HG03520 (cell line): ENCODE results near the gene LRTM2.

Experiments
- ATAC-seq: cut with Tn5 transposase; IDR thresholded peaks from one replicate; pipeline ENCODE4 v1.9.1; 2021; ENCODE audit warnings: mild to moderate bottlenecking, moderate library complexity; ENCODE audit not compliant: unreplicated experiment

LRTM2 gene

DNA sequence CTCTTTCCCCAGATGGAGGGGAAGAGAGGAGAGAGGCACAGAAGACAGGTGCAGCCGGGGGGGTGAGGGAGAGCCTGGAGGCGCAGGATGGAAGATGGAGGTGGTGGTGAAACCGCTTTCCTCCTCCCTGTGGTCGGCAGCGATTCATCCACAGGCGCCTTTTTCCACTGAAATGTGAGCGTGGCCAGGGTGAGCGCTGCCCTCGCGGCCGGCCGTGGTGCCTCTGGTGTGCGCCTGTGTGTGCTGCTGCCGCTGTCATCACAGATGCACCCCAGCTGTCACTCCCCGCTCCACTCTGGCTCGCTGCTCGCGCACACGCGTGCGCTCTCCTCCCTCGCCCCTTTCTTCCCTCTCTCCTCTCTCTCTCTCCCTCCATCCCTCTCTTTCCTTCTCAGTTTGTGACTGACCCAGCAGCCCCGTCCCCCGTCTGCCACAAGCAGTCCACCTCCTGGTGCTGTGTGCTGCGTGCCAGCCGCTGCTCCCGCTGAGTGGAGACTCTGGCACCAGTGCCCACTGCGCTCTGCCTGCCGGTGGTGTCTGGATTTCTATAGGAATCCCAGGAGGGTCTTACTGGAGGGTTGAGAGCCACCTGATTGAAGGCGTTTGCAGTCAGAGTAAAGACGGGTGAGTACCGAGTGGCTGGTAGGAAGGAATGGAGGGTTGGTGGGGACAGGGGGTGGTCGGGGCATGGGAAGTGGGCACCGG lies at the start of gene LRTM2:
LRTM2 (plus strand) TSS at position 375 of the 705 bp plus-strand sequence. CDS start 7,584 bp downstream, outside the sequence.
- ATAC-seq = no peak

DNA sequence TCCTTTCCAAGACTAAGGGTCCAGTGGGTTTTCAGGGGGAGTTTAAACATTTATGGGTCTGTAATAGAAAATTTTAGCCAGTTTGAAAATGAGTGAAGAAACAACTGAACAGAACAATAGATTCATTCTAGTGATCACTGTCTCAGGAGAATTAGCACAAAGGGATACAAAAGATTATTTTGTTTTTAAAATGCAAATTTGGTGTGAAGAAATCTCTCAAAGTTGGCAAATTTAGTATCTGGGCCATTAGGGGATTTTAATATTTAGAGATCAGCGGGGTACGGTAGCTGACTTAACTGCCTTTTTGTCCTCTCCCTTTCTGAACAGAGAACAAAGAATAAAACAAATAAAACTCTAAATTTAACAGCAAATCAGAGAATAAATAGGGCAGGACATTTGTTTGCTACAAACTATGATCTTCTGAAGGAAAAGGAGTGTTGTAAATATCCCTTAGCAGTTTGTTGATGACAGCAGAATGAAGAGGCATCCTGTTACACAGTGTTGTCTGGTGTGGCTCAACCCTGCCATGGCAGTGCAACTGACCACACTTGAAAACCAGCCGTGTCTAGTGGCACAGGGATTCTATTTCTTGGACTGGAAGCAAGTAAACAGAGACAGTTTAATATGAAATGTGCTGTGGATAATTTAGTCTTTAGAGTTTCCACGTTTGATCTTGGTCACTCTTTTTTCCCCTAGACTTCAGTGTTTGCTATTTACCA lies 46.3 kb upstream of the LRTM2 start:
- ATAC-seq = no peak

DNA sequence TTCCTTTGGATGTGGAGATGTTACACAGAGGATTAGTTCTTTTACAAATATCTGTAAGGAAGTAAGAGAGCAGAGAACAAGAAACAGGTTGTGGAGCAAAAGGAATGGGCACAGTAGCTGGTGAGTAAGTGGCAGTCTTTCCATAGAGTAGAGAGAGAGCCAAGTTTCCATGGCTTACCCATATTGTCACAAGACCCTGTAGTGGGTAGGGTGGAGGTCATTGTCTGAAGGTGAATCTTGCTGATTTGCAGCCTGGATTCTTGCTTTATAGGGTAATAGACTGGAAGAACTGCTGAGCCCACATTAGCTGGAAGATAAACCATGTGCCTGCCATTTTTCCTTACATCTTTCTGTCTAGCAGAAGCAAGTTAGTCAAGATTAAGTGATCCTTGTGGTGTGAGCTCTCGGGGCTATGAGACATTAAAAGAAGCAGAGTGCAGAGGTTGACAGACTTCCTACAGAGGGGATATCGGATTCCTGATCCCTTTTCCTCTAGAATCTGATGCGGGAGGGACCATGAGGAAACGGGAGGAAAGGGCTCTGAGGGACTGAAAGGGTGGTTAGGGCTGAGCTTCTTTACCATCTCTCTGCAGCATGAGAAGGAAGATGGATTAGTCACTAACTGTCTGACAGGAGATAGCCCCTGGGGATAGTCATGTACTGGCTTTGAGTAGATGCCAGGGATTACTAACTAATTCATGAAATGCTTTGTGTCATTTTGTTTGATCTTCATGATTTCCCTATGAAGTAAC lies 44.0 kb upstream of the LRTM2 start:
- ATAC-seq = no peak

DNA sequence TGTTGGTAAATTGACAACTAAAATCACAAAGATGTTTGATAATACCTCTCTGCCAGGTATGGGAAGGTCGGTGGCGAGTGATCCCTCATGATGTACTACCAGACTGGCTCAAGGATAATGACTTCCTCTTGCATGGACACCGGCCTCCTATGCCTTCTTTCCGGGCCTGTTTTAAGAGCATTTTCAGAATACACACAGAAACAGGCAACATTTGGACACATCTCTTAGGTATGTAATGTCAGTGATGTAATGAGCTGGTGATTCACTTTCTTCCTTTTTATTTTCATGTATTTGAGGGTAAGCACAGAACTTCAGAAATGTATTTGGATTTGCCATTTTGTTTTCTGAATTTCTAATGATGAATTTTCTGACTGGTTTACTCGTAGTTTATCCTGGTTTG lies 42.6 kb upstream of the LRTM2 start:
- ATAC-seq = no peak

DNA sequence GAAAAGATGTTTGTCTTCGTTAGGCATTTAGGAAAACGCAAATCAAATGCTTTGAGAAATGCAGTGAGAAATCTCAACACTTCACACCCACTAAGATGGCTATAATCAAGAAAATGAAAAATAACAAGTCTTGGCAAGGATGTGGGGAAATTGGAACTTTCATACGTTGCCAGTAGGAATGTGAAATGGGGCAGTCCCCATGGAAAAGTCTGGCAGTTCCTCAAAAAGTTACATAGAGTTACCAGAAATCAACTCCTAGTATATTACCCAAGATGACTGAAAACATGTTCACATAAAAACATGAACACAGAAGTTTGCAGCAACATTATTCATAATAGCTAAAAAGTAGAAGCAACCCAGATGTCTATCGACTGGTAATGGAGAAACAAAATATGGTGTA lies 41.5 kb upstream of the LRTM2 start:
- ATAC-seq = no peak

DNA sequence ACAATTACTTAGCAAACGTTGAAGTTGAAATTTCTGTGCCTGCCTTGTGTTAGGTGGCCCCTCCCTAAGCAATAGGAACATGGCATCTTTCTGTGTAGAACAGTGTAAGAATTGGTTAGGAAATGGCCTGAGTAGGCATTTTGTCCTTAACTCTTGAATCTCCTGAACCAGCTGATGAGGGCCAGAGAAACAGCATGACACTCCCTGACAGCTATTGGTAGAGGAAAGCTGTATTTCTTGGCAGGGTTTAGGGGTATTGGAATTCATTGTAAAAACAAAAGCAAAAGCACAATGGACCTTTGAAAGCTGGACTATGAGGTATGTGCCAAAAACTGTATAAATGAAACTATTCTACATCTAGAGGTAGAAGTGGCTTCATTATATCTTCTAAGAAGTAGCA lies 40.6 kb upstream of the LRTM2 start:
- no peak for ATAC-seq

DNA sequence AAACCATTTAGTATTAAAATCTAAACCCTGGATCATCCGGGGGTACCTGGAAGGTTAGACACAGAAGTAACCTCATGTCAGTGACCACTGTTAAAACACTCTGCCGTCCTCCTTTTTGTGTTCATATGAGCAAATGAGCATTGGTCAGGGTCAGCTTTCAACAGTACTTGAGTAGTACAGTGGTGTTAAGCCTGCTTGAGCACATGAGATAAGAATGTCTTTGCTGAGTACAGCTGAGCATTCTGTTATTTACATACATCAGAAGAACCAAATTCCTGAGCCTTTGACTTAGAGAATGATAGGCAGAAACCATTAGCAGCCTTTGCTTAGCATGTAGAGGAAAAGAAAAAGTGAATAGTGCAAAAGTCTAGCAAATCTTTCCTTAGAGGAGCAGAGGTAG lies 38.6 kb upstream of the LRTM2 start:
- no peak for ATAC-seq

DNA sequence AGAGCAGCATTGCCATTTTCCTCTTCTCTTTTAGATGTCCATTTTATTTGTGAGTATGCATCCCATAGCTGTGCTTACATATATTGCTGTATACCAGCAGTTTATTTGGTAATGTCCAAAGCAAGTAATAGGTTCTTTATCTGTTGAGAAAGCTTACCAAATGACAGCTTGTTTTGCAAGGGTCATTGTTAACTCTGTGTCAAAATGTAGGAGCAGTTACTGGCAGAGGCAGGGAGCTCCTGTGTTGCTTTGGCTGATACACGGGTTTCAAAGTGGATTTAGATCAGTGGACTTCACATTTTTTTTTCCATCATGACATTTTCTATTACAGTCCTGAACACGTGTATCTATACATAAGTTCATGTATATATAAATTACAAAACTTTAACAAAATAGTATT lies 38.1 kb upstream of the LRTM2 start:
- no peak for ATAC-seq

DNA sequence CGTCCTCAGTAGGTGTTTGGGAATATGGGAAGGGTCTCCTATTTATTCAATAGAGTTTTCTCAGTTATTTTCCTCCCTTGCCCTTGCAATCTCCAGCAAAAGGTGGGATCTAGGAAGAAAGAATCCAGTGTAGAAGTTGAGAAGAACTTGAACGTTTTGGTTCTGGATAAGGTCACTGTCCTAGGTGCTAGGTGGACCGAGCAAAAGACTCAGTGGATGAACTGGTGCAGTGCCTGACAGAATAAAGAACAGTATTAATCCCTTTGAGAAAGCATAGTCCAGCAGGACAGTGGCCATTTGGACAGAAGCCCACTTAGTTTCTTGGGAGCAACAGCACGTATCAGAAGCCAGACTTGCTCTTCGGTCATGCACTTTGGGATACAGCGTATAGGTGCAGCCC lies 32.7 kb upstream of the LRTM2 start:
- no peak for ATAC-seq

DNA sequence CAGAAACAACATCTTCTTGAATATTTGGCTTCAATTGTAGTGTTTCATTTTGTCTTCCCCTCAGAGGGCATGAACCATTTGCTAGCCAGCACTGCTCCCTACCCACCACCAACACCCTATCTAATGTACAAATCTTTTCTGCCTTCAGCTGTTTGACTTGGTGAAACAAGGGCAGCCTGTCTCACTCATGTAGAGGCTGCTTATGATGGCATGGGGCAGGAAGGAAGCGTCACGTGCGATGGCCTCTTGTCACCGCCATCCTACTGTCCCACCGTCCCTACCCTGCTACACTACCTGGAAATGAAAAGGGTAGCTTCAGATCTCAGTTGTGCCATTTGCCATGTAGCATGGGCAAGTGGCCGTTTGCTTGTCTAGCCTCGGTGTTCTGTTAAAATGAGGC lies 29.9 kb upstream of the LRTM2 start:
- ATAC-seq = no peak

DNA sequence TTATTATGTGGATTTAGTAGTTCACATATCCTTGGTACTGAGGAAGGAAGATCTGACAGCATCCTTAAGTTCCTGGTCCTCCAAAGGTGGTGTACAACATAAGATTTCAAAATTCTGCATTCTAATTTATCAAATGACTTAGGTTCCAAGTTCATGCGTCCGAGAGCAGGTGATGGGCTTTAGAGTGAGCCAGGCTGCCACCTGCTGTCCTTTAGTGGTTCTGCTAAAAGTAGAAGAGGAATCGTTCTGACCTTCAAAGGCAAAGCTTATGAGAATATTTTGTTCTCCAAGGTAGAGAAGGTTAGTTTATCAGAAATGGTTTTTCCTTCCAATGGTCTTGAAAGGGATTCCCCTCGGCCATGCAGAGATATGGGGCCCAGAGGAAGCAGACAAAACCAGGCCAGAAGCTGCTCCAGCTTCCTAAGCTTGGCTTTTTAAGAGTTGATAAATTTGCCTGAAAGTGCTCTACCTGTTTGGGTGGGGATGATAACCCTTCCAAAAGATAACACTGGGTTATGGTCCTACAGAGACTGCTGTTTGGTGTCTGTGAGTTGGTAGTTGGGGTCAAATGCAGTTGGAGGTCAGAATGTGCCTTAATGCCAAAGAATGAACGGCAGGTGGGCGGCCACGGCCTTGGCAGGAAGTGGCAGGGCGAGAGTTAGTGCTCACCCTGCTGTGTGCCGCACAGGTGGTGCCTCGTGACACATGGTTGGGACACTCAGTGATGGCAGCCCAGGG lies 29.1 kb upstream of the LRTM2 start:
- ATAC-seq = no peak

DNA sequence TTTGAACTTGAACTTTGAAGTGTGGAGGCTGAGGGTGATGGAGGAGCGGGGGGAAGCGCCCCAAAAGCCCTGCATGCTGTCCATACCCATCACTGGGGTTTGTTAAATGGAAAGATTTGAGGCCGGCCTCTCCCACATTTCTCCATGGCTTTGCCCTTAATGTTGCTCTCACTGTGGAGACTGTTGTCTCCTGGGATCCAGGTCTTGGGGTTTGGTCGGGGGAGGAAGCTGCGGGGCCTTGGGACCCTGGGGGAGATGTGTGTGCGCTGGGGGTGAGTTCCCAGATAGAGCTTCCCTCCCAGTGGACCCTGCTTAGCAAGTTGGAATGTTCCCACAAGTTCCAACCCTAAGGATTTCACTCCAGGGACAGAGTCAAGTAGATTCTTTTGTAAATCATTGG lies 28.0 kb upstream of the LRTM2 start:
- no peak for ATAC-seq

DNA sequence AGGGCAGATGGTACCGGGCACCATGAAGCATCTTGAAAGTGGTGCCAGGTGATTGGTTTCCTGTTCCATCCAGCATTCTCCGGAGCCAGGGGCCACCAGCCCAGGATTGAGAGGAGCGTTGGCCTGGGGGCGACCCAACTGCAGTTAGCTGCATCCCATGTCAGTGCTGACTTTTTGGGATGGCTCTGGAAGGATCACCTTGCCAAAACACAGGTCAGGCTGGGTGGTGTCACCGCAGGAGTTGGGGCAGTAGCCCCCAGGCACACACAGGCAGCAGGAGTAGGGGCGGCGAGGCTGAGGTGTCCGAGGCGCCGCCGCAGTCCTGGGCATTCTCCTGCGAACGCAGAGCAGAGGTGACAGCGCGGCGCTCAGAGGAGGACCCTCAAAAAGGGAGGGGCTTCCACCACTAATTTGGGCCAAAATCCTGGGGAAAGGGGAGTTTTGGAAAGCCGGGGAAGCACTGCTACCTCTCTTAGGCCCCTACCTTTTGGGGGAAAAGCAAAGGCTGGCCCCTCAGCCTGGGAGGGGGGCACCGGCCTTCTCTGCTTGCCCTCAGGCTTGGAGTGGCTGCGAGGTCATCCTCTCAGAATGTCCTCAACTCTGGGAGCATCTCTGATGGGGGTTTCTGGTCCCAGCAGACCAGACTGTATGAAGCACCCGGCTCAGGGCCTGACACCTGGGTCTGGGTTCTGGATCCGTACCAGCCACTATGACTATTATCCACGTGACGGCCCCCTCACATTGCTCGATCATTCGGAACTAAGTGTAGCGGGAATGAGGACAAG lies 26.7 kb upstream of the LRTM2 start:
- no peak for ATAC-seq

DNA sequence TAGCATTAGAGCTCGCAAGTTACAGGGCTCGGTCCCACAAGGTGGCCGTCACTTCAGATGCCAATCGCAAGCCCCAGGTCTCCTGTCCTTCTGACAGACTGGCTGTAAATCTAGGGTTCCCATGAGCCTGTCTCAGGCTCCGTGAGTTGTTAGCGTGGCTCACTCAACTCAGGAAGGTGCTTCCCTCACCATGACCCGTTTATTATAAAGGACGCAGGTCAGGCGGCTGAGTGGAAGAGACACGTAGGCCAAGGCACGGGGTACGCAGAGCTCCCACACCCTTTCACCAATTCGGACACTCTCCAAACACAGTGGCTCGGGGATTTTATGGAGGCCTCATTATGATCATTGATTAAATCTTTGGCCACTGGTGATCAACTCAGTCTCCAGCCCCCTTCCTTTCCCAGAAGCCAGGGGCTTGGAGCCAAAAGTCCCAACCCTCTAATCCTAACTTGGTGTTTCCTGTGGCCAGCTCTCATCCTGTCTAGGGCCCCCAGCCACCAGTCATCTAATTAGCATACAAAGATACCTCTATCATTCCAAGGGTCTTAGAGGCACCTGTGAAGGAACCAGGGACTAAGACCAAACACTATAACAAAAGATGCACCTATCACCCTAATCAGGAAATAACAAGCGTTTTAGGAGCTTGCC lies 25.8 kb upstream of the LRTM2 start:
- no peak for ATAC-seq

DNA sequence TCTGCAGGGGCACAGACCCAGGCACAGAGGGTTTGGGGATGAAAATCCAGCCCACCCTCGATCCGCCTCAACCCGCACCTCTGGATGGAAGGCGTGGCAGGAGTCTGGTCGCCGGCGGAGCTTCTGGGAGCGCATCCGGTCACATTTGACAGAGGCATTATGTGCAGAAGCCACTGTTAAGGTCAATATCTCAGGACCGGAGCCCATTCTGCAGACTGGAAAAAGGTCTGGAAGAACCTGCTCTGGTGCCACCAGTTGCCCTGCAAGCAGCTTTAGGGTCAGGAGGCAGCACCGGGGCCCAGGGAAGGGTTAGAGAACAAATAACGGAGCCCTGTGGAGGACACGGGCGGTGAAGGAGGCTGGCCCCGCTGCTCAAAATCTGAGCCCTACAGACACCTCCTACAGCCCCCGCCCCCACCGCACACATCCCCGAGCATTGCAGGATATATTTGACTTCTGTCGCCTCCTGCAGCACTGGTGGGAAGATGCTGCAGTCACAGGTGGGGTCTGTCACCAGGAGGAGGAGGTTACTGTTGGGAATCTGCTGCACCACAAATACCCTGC lies 25.1 kb upstream of the LRTM2 start:
- ATAC-seq = no peak

DNA sequence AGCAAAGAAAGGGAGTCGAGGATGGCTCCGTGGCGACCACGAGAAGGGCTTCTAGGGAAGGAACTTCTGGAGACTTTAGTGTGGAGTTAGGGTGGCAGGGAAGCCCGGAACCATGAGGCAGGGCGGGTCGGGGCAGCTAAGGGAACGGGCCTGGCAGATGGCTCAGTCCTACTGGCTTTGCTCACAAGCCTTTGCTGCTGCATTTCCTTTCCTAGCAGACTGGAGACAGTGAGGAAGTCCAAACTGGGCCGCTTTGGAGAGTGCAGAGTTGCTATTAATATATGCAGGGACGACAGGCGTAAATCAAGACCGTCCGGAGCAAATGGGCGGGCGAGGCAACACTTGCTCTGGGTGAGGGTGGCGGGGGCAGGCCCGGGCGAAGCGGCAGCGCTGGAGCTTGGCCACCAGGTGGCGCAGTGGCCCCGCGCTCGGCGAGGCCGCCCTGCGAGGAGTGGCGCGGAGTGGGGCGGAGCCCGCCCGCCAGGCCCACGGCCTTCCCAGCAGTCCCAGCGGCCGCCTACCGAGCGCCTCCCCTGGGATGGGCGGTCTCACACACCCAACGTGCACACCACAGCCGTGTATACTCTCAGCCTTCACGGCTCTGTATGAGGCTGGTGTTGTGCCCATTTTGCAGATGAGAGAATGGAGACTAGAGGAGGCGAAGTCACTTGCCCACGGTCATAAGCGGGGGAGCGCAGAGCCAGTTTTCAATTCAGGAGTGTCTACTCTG lies 24.4 kb upstream of the LRTM2 start:
- ATAC-seq = peak; percentile 88

DNA sequence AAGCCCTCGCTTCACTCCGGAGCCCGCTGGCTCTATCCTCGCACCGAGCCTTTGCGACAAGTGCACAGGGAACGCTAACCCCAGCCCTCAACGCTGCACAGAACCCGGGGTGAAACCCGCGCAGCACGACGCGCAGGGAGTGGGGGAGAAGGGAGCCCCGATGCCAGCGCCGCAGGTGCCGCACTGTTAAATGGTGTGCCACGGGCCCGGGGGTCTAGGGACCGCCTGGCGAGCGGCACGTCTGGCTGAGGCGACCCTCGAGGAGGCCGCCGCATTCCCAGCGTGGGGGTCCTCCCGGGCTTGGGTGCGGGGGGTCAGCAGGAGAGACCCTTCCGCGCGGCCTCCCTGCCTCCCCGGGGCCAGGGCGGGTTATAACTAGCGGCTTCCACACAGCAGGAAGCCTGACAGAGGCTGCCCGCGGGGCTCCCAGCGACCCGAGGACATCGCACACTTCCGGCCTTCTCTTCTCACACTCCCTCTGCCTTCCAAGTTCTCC lies 23.8 kb upstream of the LRTM2 start:
- ATAC-seq = peak; percentile 15

DNA sequence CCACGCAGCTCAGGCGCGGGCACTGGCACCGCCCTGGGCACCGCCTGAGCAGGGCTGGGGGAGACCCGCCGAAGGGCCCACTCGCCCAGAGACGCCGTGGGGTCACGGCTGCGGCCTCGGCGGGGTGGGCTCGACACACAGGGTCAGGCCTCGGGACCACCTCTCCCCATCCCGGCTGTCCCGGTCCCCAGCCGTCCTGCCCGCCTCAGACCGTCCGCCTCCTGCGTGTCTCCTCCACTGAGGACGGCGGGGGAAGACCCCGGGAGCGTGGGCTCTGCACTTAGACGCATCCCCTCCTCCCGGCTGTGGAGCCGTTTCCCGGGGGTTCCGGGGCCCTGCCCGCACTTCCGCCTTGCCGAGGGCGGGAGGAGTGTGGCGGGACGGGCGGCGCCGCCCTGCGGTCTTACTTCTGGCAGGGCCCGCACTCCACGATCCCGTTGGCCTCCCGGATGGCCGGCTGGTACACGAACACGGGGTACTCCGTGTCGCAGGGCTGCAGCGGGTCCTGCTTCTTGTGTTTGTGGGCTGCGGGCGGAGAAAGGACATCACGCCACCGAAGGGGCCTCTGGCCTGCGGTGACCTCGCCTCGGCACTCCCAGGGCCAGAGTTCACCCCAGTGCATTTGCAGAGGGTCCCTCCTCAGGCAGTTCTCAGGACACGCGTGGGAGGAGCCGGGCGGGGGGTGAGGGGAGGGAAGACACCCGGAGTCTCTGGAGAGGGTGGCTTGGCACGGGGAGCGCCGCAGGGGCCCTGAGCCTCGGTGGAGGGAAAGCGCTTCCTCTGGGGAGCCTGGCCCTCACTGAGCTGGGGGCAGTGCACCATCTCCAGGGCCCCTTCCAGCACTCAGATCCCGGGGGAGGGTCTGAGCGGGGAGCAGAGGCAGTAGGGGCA lies 23.1 kb upstream of the LRTM2 start:
- ATAC-seq = peak; percentile 9
